GM23338 (cell line): ENCODE results near the gene TTLL9. TPM values are rescaled to one million over a fixed set of nuclear protein-coding genes. Genes with fewer than 3 reads are reported as not detected.
A peak's percentile ranks its signal among the peaks of the same experiment; 100 is the strongest.

Experiments
- ATAC-seq: fragments of 200-7000 bp; cut with Tn5 transposase; 3 replicates; pipeline ENCODE4 v1.9.1; 2020
- DNase-seq: peaks from one replicate; pipeline ENCODE4 v3.0.0-alpha.2; 2015; ENCODE audit warnings: low spot score
- H2AFZ ChIP-seq: fragments of 200-600 bp; sonication (generic); 2 replicates; pipeline ENCODE4 v1.8.0; 2016; ENCODE audit warnings: antibody characterized with exemption, mild to moderate bottlenecking, moderate library complexity
- H3F3A ChIP-seq: fragments of 200-600 bp; sonication (generic); replicated peaks from 2 replicates; pipeline ENCODE4 v1.8.0; 2017; ENCODE audit warnings: antibody characterized with exemption, mixed run types, low read depth
- H3K27ac ChIP-seq: fragments of 200-600 bp; sonication (generic); 2 replicates; pipeline ENCODE4 v1.6.1; 2016; ENCODE audit warnings: low read depth
- H3K27me3 ChIP-seq: fragments of 200-600 bp; sonication (generic); 2 replicates; pipeline ENCODE4 v1.8.0; 2016; ENCODE audit warnings: mild to moderate bottlenecking, mixed run types, moderate library complexity; ENCODE audit not compliant: insufficient read depth
- H3K36me3 ChIP-seq: fragments of 200-600 bp; sonication (generic); 2 replicates; pipeline ENCODE4 v1.8.0; 2016; ENCODE audit warnings: mild to moderate bottlenecking; ENCODE audit not compliant: insufficient read depth
- H3K4me1 ChIP-seq: fragments of 200-600 bp; sonication (generic); 2 replicates; pipeline ENCODE4 v1.8.0; 2016; ENCODE audit warnings: mild to moderate bottlenecking, moderate library complexity; ENCODE audit not compliant: insufficient read depth
- H3K4me2 ChIP-seq: fragments of 200-600 bp; sonication (generic); 2 replicates; pipeline ENCODE4 v1.7.1; 2017; ENCODE audit warnings: mixed run types
- H3K4me3 ChIP-seq: fragments of 200-600 bp; sonication (generic); 2 replicates; pipeline ENCODE4 v1.6.1; 2016; ENCODE audit warnings: mixed run types
- H3K79me2 ChIP-seq: fragments of 200-600 bp; sonication (generic); replicated peaks from 2 replicates; pipeline ENCODE4 v1.8.0; 2017; ENCODE audit warnings: mild to moderate bottlenecking; ENCODE audit not compliant: insufficient read depth
- H3K9me2 ChIP-seq: fragments of 200-600 bp; sonication (generic); 2 replicates; pipeline ENCODE4 v1.8.0; 2017; ENCODE audit not compliant: insufficient read depth
- H4K20me1 ChIP-seq: fragments of 200-600 bp; sonication (generic); replicated peaks from 2 replicates; pipeline ENCODE4 v1.8.0; 2017; ENCODE audit warnings: mild to moderate bottlenecking; ENCODE audit not compliant: insufficient read depth
- H3K27ac Mint-ChIP-seq: 2 replicates; pipeline ENCODE4 v1.8.0; 2020; ENCODE audit warnings: inconsistent platforms, mild to moderate bottlenecking, moderate library complexity, mixed read lengths
- H3K27me3 Mint-ChIP-seq: 3 replicates; pipeline ENCODE4 v1.8.0; 2022; ENCODE audit warnings: low read depth, mild to moderate bottlenecking, moderate library complexity, mixed read lengths, inconsistent platforms; ENCODE audit not compliant: insufficient read depth, poor library complexity
- H3K36me3 Mint-ChIP-seq: 3 replicates; pipeline ENCODE4 v1.8.0; 2021; ENCODE audit warnings: low read depth, mild to moderate bottlenecking, inconsistent platforms, moderate library complexity, mixed read lengths
- H3K4me1 Mint-ChIP-seq: 3 replicates; pipeline ENCODE4 v1.8.0; 2020; ENCODE audit warnings: mild to moderate bottlenecking, inconsistent platforms, mixed read lengths
- H3K4me3 Mint-ChIP-seq: 3 replicates; pipeline ENCODE4 v1.8.0; 2021; ENCODE audit warnings: moderate library complexity, mild to moderate bottlenecking, inconsistent platforms, mixed read lengths
- H3K9me3 Mint-ChIP-seq: 3 replicates; pipeline ENCODE4 v1.8.0; 2020; ENCODE audit warnings: moderate library complexity, mild to moderate bottlenecking, inconsistent platforms, mixed read lengths
- JUNB ChIP-seq: IDR thresholded peaks from one replicate; pipeline ENCODE4 v1.6.1; 2016; ENCODE audit warnings: antibody characterized with exemption; ENCODE audit not compliant: unreplicated experiment
- NANOG ChIP-seq: IDR thresholded peaks from 2 replicates; pipeline ENCODE4 v1.6.1; 2016; ENCODE audit warnings: antibody characterized with exemption, borderline replicate concordance
- POLR2AphosphoS5 ChIP-seq: IDR thresholded peaks from 2 replicates; pipeline ENCODE4 v1.6.1; 2016; ENCODE audit warnings: antibody characterized with exemption, low read depth
- STAT1 ChIP-seq: IDR thresholded peaks from one replicate; pipeline ENCODE4 v1.6.1; 2016; ENCODE audit warnings: antibody characterized with exemption; ENCODE audit not compliant: unreplicated experiment
- ZNF331 ChIP-seq: fragments of 250-450 bp; sonication (Bioruptor Pico); IDR thresholded peaks from 2 replicates; pipeline ENCODE4 v1.5.0; 2020; ENCODE audit warnings: low read depth, mild to moderate bottlenecking, moderate library complexity
- ZNF462 ChIP-seq: fragments of 250-450 bp; sonication (Bioruptor Pico); IDR thresholded peaks from 2 replicates; pipeline ENCODE4 v1.5.0; 2020; ENCODE audit warnings: mild to moderate bottlenecking, moderate library complexity
- polyA plus RNA-seq: library from polyadenylated mRNA; unstranded; fragments of >200 nt; fragmentation: Nextera tagmentation; extraction: Ambion mirVana; gene quantifications from 2 replicates; pipeline ENCODE4 v1.2.1, GENCODE V29; 2016
- total RNA-seq: library from RNA; depleted of rRNA; stranded (reverse); fragments of >200 nt; shearing (Covaris generic); gene quantifications from 2 replicates; pipeline ENCODE4 v1.2.3, GENCODE V29; 2014

TTLL9 gene
- total and polyA plus RNA-seq, 2 experiments from 2014 or later = not detected

- TF ChIP-seq ZNF331 (CRISPR knock-in tag) = no peak
- no peak for TF ChIP-seq STAT1
- TF ChIP-seq NANOG = no peak
- TF ChIP-seq POLR2AphosphoS5 = no peak
- TF ChIP-seq JUNB = no peak
- no peak for TF ChIP-seq ZNF462 (CRISPR knock-in tag)
- Mint-ChIP-seq H3K9me3 (peaks cover 22% of the 10 kb centered on the region; the same call in 2 of the 3 replicates), H3K4me3 (no peak overlapping the region), H3K27me3 (peaks cover 3% of the 10 kb centered on the region), H3K4me1 (peaks cover 29% of the 10 kb centered on the region), H3K36me3 (peaks cover 3% of the 10 kb centered on the region; the same call in 1 of the 3 replicates), H3K27ac (peak overlapping the region; percentile 28; the same call in 1 of the 2 replicates)
- DNase-seq = no peak
- no peaks in the 10 kb centered on the region for H3K36me3 ChIP-seq
- H3K4me2 ChIP-seq = no peak overlapping the region
- no peaks in the 10 kb centered on the region for H3K79me2 ChIP-seq
- H3K4me3 ChIP-seq = no peak overlapping the region
- H2AFZ ChIP-seq = peak overlapping the region; percentile 35; the same call in 1 of the 2 replicates
- no peaks in the 10 kb centered on the region for H3K9me2 ChIP-seq
- peaks cover 28% of the 10 kb centered on the region for H3K4me1 ChIP-seq
- peaks cover 21% of the 10 kb centered on the region for H3F3A ChIP-seq
- no peak overlapping the region for H3K27ac ChIP-seq
- no peaks in the 10 kb centered on the region for H3K27me3 ChIP-seq
- no peak for ATAC-seq
- peaks cover 5% of the 10 kb centered on the region; the same call in 1 of the 2 replicates for H4K20me1 ChIP-seq
Observed at GRCh38 chr20:31977080-31977479, 106.6 kb downstream of the TTLL9 start.
